GM15510 (cell line): Measurements from ENCODE around the gene BBS9.

Experiments used
- POLR2A ChIP-seq: IDR thresholded peaks from 3 replicates; pipeline ENCODE4 v1.6.1; 2011; ENCODE audit warnings: borderline replicate concordance; ENCODE audit not compliant: insufficient read length; ENCODE audit errors: extremely low read depth

The BBS9 gene

GRCh38 chr7:33298848-33299247 is 169.5 kb downstream of the BBS9 start:
- no peak for TF ChIP-seq POLR2A

DNA sequence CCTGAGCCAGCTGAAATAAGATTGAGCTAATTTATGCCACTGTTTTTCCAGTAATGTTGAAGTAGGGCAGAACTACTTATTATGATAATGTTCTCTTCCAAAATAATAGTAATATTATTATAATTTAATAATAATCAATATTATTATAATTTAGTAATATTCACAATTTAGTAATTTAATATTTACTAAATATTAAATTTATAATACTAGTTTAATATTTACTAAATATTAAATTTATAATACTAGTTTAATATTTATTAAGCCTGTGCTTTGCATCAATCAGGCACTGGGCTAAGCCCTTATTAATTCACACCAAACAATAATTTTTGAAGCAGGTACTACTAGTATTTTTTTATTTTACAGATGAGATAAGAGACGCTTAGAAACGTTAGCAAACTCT is 170.1 kb downstream of the BBS9 start:
- TF ChIP-seq POLR2A: no peak

- TF ChIP-seq POLR2A: no peak
Observed at GRCh38 chr7:33300131-33300530, 170.8 kb downstream of the BBS9 start.

DNA sequence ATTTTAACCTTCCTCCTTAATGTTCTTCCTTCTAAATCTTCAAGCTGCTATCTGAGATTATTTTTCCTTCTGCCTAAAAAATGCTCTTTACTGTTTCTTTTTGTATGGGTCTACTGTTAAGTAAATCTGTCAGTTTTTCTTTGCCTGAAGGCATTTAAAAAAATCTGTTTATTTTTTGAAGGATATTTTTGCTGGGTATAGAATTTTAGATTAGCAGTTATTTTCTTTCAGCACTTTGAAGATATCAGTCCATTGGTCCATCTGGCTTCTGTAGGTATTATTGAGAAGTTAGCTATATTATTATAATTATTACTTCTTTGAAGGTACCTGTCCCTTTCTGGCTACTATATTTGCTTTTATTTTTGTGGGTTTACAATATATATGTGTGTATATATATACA is 171.4 kb downstream of the BBS9 start:
- TF ChIP-seq POLR2A: no peak

- TF ChIP-seq POLR2A: no peak
Observed at GRCh38 chr7:33307205-33307604, 177.8 kb downstream of the BBS9 start.

- TF ChIP-seq POLR2A: no peak
Observed at GRCh38 chr7:33310546-33310945, 181.2 kb downstream of the BBS9 start.

GRCh38 chr7:33325754-33326484 is 196.6 kb downstream of the BBS9 start:
- TF ChIP-seq POLR2A: no peak

DNA sequence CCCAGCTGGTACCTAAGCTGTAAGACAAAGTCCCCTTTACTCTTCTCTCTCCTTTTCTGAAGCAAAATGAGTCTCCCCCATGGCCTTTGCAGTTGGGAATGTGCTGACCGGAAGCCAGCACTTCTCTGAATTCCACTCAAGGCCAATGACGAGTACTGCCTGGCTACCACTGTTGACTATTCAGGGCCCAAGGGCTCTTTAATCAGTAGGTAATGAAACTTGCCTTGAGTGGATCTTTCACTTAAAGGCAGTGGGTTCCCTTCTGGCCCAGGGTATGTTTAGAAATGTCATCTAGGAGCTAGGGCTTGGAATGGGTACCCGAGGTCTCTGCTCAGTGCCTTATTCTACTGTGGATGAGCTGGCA is 197.1 kb downstream of the BBS9 start:
- no peak for TF ChIP-seq POLR2A

GRCh38 chr7:33327427-33327826 is 198.1 kb downstream of the BBS9 start:
- TF ChIP-seq POLR2A: no peak

- no peak for TF ChIP-seq POLR2A
Observed at GRCh38 chr7:33334349-33334748, 205.0 kb downstream of the BBS9 start.

GRCh38 chr7:33336820-33337219 is 207.5 kb downstream of the BBS9 start:
- TF ChIP-seq POLR2A: no peak

DNA sequence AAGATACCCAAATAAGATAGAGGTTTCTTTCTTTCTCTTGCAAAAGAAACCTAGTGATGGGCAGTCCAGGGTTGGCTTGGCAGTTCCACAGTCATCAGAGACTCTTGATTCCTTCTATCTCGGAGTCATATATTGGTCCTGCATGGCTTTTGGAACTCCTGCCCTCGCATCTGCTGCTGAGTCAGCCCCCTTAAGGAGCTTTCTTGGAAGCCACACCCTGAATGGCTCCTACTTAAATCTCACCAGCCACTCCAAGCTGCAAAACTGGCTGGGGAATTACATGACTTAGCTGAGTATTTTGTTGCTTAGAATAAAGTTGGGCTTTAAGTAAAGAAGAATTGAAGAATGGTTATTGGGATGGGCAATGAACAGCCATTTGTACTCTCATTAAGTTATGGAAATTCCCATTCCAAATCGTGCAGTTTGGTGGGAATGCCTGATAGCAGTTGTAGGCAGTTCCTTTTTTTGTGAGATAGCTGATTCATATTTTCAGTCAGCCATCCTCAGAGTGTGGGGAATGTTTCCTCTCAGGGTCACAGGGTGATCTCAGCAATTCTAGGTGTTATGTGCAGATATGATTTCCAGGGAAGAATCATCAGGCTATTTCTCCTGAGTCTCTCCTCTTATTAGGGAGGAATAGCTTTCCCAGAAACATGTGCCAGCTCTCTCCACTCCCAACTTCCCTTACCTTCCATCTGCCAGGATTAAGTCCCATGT is 209.9 kb downstream of the BBS9 start:
- TF ChIP-seq POLR2A: no peak

- no peak for TF ChIP-seq POLR2A
Observed at GRCh38 chr7:33346055-33346454, 216.7 kb downstream of the BBS9 start.

DNA sequence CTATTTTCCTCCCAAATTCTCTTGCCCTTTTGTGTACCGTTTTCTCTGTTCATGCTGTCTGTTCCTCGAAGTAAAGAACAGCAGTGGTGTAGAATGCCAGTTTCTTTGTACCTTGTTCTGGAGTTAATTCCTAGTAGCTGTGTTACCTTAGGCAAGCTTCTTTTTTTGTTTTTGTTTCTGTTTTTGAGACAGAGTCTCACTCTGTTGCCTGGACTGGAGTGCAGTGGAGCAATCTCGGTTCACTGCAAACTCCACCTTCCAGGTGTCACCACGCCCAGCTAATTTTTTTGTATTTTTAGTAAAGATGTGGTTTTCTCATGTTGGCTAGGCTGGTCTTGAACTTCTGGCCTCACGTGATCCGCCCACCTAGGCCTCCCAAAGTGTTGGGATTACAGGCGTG is 221.2 kb downstream of the BBS9 start:
- no peak for TF ChIP-seq POLR2A

DNA sequence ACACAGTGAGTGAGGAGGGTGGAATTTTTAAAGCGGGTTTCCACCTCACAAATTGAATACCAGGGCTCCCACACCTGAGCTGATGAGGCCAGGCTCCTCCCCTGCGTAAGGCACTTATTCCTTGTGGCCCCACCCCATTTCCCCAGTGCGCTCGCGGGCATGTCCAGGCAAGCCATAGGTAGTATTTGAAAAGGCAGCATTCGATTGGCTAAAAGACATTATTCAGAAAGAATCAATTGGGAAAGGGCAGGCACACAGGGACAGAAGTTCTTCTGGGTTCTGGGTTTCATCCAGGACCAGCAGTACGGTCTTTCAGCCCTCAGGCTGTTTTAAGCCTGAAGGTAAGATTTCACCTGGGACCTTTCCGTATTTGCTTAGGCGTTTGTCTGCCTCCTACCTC is 222.3 kb downstream of the BBS9 start:
- no peak for TF ChIP-seq POLR2A

DNA sequence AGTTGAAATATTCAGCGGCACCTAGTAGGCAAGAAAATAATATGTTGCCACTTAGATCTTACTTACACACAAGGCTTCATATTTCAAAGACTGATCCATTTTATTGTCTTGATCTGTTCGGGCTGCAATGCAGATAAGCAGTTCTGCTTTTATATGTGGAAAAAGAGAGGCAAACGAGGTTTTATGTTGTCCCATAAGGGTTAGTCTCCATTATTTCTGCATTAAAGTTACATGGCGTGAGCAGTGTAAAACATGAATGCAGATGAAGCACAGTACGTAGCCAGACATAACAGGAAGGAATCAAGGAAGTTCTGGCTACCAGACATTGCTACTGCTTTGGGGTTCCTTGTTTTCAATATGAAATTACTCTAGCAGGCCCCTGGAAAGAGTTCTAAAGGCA is 224.8 kb downstream of the BBS9 start:
- TF ChIP-seq POLR2A: no peak
